A549 treated with AZD2906 at 1 μM for 4 hours (cell line): ENCODE results near the gene IL17RA. TPM values are rescaled to one million over a fixed set of nuclear protein-coding genes. Genes with fewer than 3 reads are reported as not detected.

Experiments used
- total RNA-seq: library from RNA; stranded (reverse); fragments of 200-300 nt; extraction: Qiagen RNA extraction; gene quantifications from 5 replicates; pipeline ENCODE4 v1.2.3, GENCODE V29; 2022

Gene IL17RA
- 5.0 to 8.1 TPM (median 7.4 TPM) in 5 replicates for total RNA-seq

GRCh38 chr22:17084554-17085276 is at the start of gene IL17RA:
Gene IL17RA, plus strand, starts transcription at chr22:17085000. Its CDS starts 92 bp downstream, at chr22:17085092.

DNA sequence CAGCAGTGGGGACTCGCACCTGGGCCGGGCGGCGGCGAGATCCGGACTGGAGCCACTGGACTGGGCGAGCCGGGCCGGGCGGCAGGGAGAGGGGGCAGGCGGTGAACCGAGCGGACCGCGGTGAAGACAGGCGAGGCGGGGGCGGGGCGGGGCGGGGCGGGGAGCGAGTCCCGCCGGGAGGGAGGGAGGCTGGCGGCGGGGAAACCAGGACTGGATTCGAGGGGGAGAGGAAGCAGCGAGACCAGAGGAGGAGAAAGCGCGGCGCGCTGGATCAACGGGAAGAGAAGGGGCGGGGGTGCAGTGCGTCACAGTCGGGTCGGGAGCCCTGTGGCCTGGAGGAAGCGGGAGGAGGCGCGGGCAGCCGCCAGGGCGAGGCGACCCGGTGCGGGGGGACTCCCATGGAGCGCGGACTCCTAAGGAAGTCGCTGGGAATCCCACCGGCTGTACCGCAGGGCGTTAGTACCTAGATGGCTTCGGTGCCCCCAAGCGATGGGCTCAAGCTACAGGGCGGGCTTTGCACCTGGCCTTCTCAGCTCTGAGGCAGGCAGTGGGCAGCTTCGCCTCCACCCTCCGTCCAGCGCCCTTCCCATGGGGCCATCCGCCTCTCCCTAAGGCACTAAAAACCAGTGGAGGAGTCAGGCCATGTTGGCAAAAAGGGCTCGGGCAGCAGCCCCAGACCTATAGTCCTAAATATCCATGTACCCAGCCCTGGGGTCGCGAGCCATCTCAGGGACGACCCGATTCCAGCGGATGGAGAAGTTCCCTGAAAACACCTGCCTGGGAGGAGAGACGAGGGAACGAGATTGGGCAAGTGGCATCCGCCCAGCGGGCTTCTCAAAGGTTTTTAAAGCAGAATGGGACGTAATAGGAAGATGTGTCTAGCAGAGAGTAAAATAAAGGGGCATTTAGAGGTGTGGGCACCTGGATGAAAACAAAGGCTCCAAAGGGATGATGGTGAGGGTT is 36.7 kb downstream of the IL17RA start, which contains the start of gene TMEM121B:
Gene TMEM121B (minus strand): TSS at position 128 of the 963 bp plus-strand sequence. CDS start 233 bp downstream, outside the sequence.

GRCh38 chr22:17158568-17159503 is 74.0 kb downstream of the IL17RA start, which contains the start of gene HDHD5:
Gene HDHD5, minus strand, starts transcription at chr22:17159277. Its CDS starts 26 bp downstream, at chr22:17159251.

Other genes starting within 250 kb of the IL17RA start
- not detected in 5 replicates for gene GAB4, start 76.8 kb upstream of the IL17RA start, total RNA-seq
- 0.11 to 0.24 TPM (median 0.15 TPM) in 5 replicates for gene TMEM121B, start 36.4 kb downstream of the IL17RA start, total RNA-seq
- gene HDHD5, start 74.3 kb downstream of the IL17RA start, total RNA-seq, result 40.4 to 46.9 TPM (median 46.3 TPM) in 5 replicates
- 0.02 to 0.06 TPM (median 0.03 TPM) in 4 of 5 replicates, not detected in the other for gene ADA2, start 134.4 kb downstream of the IL17RA start, total RNA-seq